KMS-11 (cell line): ENCODE data around the gene ARHGEF7.

Experiments
- H2AFZ ChIP-seq: fragments of 200-600 bp; sonication (generic); 2 replicates; pipeline ENCODE4 v1.6.1; 2016; ENCODE audit warnings: antibody characterized with exemption, mixed run types, low read depth
- H3K27ac ChIP-seq: fragments of 200-600 bp; sonication (generic); 2 replicates; pipeline ENCODE4 v1.6.1; 2016; ENCODE audit warnings: mild to moderate bottlenecking, mixed run types
- H3K27me3 ChIP-seq: fragments of 200-600 bp; sonication (generic); 2 replicates; pipeline ENCODE4 v1.6.1; 2017; ENCODE audit warnings: mild to moderate bottlenecking, low read depth, mixed run types, moderate library complexity; ENCODE audit not compliant: insufficient read depth
- H3K36me3 ChIP-seq: fragments of 200-600 bp; sonication (generic); 2 replicates; pipeline ENCODE4 v1.6.1; 2017; ENCODE audit warnings: mild to moderate bottlenecking, mixed run types; ENCODE audit not compliant: insufficient read depth
- H3K4me1 ChIP-seq: fragments of 200-600 bp; sonication (generic); 2 replicates; pipeline ENCODE4 v1.6.1; 2016; ENCODE audit warnings: mild to moderate bottlenecking, low read depth, mixed run types; ENCODE audit not compliant: poor library complexity, severe bottlenecking
- H3K4me2 ChIP-seq: fragments of 200-600 bp; sonication (generic); 2 replicates; pipeline ENCODE4 v1.7.0; 2016; ENCODE audit warnings: mild to moderate bottlenecking, mixed run types
- H3K4me3 ChIP-seq: fragments of 200-600 bp; sonication (generic); IDR thresholded peaks from 2 replicates; pipeline ENCODE4 v1.6.1; 2017; ENCODE audit warnings: low read depth, low read length, mixed read lengths; ENCODE audit not compliant: insufficient read depth
- H3K79me2 ChIP-seq: fragments of 200-600 bp; sonication (generic); 2 replicates; pipeline ENCODE4 v1.6.1; 2016; ENCODE audit warnings: low read depth, mixed run types; ENCODE audit not compliant: insufficient read depth
- H3K9ac ChIP-seq: fragments of 200-600 bp; sonication (generic); 2 replicates; pipeline ENCODE4 v1.6.1; 2016; ENCODE audit warnings: mild to moderate bottlenecking, mixed run types
- H4K20me1 ChIP-seq: fragments of 200-600 bp; sonication (generic); 2 replicates; pipeline ENCODE4 v1.6.1; 2016; ENCODE audit warnings: mild to moderate bottlenecking, mixed run types; ENCODE audit not compliant: insufficient read depth
- CTCF ChIP-seq: fragments of 200-600 bp; sonication (generic); conservative IDR thresholded peaks from 2 replicates; pipeline ENCODE4 v1.6.1; 2017; ENCODE audit warnings: low read depth, mild to moderate bottlenecking, antibody characterized with exemption, low read length, moderate library complexity, mixed read lengths

The ARHGEF7 gene

DNA sequence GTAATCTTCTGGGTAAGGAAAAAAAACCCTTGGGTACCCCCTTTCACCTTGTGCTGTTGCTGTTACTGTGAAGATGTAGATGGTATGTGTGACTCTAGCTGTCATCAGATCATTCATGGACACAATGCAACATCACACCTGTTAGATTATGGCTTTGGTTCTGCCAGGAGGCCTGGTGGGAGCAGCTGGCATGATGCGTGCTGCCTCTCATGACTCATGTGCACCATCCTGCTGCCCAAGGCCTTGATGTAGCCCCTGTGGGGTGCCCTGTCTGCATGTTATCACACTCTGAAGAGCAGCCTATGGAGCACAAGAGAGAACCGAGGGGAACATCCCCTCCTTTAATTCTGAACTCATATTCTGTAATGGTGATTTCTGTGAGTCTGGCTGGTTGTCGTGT, 147.6 kb downstream of the ARHGEF7 start:
- no peak overlapping the region for H3K9ac ChIP-seq
- no peaks in the 10 kb centered on the region for H3K36me3 ChIP-seq
- no peaks in the 10 kb centered on the region for H3K27me3 ChIP-seq
- no peak overlapping the region for H3K4me3 ChIP-seq
- TF ChIP-seq CTCF: no peak
- no peak overlapping the region for H3K27ac ChIP-seq
- no peaks in the 10 kb centered on the region for H3K4me1 ChIP-seq
- H3K4me2 ChIP-seq: no peak overlapping the region
- no peaks in the 10 kb centered on the region for H4K20me1 ChIP-seq
- H3K79me2 ChIP-seq: no peaks in the 10 kb centered on the region
- no peak overlapping the region for H2AFZ ChIP-seq

- Histone ChIP-seq H3K36me3 (no peaks in the 10 kb centered on the region), H3K79me2 (no peaks in the 10 kb centered on the region), H3K27ac (no peak overlapping the region), H3K4me1 (no peaks in the 10 kb centered on the region), H3K4me2 (no peak overlapping the region), H4K20me1 (no peaks in the 10 kb centered on the region), H2AFZ (no peak overlapping the region), H3K27me3 (no peaks in the 10 kb centered on the region), H3K9ac (no peak overlapping the region), H3K4me3 (no peak overlapping the region)
- no peak for TF ChIP-seq CTCF
Measured at GRCh38 chr13:111263566-111263965, 148.5 kb downstream of the ARHGEF7 start.

GRCh38 chr13:111265006-111265700, 150.0 kb downstream of the ARHGEF7 start:
- Histone ChIP-seq H3K27ac (no peak overlapping the region), H4K20me1 (no peaks in the 10 kb centered on the region), H3K4me3 (no peak overlapping the region), H2AFZ (no peak overlapping the region), H3K79me2 (no peaks in the 10 kb centered on the region), H3K9ac (no peak overlapping the region), H3K36me3 (no peaks in the 10 kb centered on the region), H3K27me3 (no peaks in the 10 kb centered on the region), H3K4me2 (no peak overlapping the region), H3K4me1 (no peaks in the 10 kb centered on the region)
- TF ChIP-seq CTCF: no peak

DNA sequence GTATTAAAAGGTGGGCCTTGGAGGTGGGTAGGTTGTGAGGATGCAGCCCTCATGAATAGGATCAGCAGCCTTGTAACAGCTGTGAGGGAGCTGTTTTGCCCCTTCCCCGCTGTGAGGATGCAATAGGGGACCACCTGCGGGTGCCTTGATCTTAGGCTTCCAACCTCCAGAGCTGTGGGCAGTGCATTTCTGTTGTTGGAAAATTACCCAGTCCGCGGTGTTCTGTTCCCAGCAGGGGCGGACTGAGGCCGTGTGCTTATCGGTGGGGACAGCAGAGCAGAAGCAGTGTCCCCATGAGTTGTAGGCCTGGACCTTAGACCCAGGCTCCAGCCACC, 150.6 kb downstream of the ARHGEF7 start:
- no peaks in the 10 kb centered on the region for H3K79me2 ChIP-seq
- no peak overlapping the region for H3K9ac ChIP-seq
- H3K4me2 ChIP-seq: no peak overlapping the region
- no peaks in the 10 kb centered on the region for H4K20me1 ChIP-seq
- no peak overlapping the region for H3K4me3 ChIP-seq
- H3K27me3 ChIP-seq: no peaks in the 10 kb centered on the region
- H3K36me3 ChIP-seq: no peaks in the 10 kb centered on the region
- H2AFZ ChIP-seq: no peak overlapping the region
- H3K4me1 ChIP-seq: no peaks in the 10 kb centered on the region
- no peak for TF ChIP-seq CTCF
- H3K27ac ChIP-seq: no peak overlapping the region
